GM18520 (cell line): ENCODE data around the gene KLHL25.

ENCODE experiments used
- ATAC-seq: cut with Tn5 transposase; IDR thresholded peaks from one replicate; pipeline ENCODE4 v1.9.1; 2021; ENCODE audit not compliant: unreplicated experiment

Gene KLHL25

DNA sequence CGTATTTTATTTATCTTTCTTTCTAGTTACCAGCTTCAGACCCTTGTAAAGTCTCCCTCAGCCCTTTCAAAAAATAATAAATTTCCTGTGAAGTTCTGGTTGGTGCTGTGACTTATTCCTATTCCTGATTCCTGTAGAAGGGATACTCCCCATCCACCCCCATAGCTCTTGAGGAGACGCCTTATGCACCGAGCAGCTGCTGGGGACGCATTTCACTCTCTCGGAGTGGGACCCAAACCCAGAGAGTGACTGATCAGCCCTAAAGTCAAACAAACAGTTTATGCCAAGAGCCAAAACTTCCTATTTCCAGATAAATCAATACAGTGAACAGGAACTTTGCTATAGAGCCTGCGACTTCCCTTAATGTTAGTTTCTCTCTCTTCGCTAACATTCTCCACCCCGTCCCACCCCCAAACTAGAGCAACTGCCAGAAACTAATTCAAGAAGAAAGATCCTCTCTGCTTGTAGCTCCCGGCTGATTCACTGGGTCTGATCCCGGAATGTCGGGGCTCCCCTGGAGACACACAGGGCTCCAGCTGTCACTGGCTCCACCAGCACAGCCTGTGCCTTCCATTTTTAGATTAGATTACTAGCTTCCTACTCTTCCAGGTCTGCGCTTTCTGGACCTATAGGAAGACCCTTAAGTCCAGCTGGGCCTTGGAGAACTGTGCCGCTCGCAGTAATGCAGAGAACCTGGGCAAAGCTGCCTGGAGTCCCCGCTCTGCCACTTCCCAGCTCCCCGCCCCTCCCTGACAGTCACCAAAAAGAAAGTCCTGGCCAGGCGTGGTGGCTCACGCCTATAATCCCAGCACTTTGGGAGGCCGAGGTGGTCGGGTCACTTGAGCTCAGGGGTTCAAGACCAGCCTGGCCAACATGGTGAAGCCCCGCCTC lies 45.2 kb downstream of the KLHL25 start:
- no peak for ATAC-seq

DNA sequence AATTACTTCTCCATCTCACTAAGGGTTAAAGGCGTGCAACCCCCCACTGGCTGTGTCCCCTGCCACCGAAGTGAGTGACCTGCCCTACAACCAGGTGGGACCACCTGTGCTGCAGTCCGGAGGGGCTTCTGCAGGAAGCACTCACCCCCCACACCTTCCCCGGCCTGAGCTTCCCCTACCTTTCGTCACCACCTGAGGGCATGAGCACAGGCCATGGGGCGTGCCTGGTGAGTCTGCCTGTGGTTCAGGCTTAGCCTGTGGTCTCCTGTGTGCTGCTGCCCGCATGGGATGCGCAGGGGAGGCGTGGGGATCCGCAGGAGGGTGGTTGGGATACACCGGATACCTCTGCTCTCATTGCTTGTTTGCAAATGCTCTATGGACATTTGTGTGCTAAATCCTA lies 46.0 kb downstream of the KLHL25 start:
- ATAC-seq = no peak

DNA sequence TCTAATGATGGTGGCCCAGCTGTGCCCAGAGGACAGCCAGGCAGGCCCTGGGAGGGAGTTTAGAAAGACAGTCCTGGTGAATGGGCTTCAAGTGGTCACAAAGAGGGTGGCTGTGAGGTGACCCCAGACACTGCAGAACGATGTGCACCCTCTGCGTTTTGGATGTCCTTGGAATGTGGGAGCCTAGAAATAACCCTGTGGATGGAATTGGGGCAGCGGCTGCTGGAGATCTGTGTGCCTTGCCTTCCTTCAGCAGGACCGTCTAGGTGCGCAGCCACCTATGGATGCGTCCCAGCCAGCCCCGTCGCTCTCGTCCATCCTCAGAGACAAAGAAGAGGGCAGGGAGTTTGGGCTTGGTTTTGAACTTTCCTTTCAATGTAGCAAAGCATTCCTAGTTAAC lies 46.5 kb downstream of the KLHL25 start:
- no peak for ATAC-seq

DNA sequence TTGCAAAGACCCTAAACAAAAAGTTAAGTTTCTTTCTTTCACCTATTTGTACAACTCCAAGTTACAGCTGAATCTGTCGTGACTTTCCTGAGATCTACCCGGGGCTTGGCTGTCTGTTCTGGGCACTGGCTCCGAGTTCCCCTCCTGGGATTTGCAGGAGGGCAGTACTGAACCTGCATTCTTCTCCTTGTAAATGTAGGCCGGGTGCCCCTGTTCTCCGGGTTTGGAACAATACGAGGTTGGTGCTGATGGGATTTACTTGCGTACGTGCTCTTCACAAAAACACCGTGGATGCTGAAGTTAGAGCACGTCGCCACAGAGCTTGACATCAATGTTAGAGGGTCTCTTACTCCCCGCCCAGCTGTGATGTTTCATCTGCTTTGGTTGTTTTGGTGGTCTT lies 48.1 kb downstream of the KLHL25 start:
- ATAC-seq = no peak

DNA sequence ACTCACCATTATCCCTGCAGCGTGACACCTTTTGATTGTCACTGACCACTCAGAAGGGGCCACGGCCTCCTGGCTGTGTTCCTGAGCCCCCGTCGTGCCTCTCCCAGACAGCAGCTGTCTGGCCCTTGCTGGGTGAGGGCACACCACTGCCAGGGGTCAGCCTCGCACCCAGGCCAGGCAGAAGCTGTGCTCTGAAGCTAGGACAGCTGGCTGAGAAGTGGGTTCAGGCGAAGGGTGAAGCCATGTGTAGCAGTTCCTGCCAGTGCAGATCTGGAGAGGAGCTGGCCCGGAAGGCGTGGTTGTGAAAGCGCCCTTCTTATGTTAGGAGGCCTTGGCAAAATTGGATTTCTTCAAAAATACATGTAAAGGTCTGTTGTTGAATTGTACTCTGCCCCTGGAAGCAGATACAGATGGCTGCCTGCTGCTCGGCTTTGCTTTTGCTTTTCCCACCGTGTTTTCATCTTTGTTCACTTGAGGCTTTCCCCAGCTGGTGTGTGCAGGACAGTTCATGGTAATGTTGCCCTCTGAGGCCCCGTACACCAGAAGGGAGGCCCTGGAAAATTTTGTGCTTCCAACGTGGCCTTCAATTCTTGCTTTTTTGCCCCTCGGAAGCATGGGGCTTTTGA lies 49.1 kb downstream of the KLHL25 start:
- ATAC-seq = no peak

DNA sequence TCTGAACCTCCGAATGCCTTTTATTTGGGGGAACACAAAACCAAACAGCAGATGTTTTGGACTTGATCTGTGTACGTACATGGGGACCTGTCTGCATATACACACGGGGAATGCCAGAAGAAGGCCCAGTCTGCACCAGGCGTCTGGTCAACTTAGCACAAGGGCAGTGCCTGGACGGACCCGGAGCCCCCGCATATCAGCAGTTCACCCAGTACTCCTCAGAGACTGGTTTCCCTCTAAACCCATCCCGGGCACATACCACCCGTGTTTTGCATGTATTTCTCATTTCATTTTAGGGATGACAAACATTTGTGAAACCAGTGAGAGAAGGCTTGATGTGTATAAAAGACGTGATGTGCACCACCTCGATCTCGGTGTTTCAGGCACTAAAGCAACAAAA lies 49.7 kb downstream of the KLHL25 start:
- ATAC-seq = no peak

DNA sequence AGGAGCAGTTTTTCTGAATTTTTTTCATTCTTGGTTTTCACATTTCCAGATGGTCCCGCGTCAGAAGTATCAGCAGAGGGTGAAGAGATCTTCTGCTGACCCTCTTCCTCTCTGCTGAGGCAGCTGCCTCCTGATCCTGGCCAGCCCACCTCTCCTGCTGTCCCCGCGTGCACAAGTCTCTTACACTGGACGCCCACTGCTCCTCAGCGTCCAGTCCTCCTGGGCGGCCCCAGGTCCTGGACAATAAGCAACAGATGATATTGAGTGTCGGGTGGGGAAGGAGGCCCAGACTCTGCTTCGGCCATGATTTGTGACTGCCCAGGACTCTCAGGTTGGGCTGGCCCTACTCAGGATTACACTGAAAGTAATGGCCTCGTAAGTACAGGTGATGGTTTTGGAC lies 50.1 kb downstream of the KLHL25 start:
- no peak for ATAC-seq

DNA sequence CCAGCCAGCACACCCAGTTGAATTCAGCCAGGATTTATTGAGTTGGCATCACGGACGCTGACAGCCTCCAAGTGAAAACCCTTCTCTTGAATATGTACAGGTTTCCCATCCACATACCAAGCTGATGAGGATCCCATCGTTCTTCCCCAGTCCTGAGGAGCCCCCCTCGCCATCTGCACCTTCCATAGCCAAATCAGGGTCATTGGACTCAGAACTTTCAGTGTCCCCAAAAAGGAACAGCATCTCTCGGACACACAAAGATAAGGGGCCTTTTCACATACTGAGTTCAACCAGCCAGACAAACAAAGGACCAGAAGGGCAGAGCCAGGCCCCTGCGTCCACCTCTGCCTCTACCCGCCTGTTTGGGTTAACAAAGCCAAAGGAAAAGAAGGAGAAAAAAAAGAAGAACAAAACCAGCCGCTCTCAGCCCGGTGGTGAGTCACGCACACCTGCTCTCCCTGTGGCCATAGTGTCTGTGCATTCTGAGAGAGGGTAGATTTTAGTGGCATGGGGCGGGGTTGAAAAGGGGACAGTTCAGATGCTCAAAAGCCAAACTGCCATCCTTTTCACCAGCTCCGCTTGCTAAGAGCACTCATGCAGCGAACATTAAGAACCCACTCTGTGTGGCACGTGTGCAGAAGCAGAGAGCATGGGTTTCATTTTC lies 51.2 kb downstream of the KLHL25 start:
- no peak for ATAC-seq

DNA sequence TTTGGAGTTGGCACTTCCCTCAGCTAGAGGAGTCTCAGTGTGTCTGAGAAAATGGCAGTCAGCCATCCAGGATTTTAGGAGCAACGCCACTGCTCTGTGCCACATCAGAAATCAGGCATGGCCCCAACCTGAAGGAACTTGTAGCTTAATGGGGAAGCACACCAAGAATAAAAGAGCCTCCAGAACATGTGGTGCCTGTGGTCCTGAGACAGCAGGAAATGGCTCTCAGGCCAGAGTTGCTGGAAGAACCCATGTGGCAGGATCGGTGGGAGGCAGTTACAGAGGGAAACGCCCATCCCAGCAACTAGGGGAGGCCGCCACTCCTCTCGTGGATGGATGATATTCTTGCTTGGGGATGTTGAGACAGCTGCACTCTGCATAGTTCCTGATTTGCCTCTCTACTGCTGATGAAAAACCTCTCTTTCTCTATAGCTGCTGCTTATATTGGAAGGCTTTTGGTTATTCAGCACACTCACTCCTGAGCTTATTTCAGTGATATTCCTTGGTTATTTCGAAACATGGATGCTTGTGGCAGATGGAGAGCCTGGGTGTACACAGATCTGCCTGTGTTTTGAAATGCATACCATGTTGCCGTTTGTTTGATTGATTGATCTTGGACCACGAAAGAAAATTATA lies 52.4 kb downstream of the KLHL25 start:
- ATAC-seq = no peak

DNA sequence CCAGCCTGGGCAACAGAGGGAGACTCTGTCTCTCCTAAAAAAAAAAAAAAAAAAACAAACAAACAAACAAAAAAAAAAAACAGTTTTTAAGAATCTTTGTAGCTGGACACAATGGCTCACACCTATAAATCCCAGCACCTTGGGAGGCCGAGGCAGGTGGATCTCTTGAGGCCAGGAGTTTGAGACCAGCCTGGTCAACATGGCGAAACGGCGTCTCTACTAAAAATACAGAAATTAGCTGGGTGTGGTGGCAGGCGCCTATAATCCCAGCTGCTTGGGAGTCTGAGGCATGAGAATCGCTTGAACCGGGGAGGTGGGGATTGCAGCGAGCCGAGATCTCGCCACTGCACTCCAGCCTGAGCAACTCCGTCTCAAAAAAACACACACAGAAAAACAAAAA lies 53.1 kb downstream of the KLHL25 start:
- ATAC-seq = no peak

DNA sequence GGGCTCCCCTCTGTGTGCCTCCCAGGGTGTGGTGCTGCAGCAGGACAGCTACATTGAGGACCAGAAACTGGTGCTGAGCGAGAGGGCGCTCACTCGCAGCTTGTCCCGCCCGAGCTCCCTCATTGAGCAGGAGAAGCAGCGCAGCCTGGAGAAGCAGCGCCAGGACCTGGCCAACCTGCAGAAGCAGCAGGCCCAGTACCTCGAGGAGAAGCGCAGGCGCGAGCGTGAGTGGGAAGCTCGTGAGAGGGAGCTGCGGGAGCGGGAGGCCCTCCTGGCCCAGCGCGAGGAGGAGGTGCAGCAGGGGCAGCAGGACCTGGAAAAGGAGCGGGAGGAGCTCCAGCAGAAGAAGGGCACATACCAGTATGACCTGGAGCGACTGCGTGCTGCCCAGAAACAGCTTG lies 53.7 kb downstream of the KLHL25 start:
- ATAC-seq = no peak

DNA sequence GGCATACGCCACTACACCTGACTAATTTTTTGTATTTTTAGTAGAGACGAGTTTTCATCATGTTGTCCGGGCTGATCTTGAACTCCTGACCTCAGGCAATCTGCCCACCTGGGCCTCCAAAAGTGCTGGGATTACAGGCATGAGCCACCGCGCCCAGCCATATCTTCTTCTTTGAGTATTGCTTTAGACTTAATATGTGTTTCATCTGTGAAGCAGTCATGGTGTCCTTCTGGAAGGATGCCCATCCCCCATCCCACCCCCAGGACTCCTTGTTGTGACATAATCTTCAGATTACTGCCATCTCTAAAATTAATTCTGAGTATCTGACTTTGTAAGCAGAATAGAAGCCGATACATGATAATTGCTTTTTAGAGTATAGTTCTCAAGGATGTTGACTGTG lies 57.7 kb downstream of the KLHL25 start:
- ATAC-seq = no peak

DNA sequence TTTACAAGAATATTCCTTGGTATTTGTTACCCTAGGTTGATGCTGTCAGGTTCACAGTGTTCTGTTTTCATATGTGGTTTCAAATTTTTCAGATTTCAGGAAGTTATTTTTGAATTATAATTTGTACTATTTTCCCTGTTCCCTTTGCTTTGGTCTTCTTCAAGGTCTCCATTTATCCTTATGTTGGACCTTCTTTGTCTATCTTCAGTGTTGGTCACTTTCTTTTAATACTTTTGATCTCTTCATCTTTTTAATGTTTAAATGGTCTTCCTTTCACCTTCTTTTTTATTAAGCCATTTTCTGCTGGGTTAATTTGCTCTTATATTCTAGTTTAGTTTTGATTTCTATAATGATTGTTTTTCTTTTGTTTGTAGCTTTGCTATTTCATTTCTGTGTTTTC lies 61.3 kb downstream of the KLHL25 start:
- ATAC-seq = no peak

DNA sequence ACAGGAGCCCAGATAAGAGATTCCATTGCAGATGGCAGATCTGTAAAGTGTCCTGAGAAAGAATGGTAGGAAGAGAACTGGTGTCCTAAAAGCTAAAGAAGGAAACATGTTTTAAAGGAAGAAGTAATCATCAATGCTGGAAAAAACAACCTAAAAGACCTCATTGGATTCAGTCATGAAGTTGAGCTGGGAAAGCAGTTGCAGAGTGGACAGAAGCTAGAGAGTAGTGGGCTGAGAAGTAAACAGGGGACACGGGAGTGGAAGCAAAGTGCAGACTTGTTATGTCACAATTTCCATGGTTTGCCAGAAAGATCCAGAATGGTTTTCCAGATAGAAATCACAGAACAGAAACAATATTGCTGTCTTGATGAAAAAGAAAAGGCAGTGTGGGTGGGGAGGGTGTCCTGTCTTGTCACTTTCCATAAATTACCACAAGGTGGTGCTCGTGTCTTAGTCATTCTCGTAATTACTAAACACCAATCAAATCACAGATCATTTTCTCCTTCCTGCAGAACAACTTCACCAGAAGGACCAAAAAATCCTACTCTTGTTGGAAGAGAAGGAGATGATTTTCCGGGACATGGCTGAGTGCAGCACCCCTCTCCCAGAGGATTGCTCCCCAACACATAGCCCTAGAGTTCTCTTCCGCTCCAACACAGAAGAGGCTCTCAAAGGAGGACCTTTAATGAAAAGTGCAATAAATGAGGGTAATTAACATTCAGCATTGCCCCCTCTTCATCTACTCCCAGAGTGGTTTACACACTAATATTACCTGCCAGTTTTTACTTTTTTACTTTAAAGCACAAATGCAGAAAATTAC lies 64.5 kb downstream of the KLHL25 start:
- no peak for ATAC-seq

DNA sequence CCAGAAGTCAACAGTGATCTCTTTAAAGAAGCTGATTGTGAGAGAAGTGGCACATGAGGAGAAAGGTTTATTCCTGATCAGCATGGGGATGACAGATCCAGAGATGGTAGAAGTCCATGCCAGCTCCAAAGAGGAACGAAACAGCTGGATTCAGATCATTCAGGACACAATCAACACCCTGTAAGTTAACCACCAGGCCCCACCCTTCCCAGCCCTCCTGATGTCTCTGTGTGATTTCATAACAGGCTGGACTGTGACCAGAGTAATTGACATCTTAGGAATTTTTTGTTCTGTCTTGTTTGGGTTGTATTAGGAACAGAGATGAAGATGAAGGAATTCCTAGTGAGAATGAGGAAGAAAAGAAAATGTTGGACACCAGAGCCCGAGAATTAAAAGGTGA lies 67.7 kb downstream of the KLHL25 start:
- no peak for ATAC-seq

DNA sequence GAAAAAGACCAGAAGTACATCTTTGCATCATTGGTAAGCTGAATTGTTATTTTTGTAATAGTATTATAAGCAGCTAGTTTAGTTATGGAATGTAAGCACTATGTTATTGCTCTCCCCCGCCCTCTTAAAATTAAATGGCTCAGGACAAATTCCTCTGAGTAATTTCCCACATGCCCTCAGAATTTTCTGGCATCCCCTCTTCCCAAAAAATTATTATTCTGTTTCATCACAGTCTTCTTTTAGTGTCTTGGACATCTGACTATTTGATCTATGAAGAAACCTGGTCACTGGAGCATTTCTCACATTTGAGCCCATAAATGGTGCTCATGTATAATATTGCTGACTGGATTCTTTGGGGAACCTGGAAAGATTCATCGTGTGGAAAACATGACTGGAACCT lies 68.3 kb downstream of the KLHL25 start:
- ATAC-seq = no peak

DNA sequence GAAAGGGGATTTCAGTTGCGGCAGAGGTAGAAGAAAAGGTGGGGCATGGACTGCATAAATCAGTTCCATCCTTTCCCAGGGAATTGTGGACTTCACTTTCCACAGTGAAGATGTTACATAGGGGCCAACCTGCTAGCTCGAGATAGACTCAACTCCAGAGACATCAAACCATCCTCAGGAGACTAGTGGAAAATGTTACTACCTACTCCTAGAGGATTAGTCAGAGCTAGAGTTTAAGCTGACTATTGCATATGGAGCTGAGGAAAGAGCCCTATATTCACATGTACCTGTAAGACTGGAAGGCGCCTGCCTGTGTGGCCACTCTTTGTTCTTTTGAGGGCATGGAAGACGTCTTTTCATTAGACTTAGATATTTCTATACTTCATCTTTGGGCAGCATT lies 69.2 kb downstream of the KLHL25 start:
- ATAC-seq = no peak

DNA sequence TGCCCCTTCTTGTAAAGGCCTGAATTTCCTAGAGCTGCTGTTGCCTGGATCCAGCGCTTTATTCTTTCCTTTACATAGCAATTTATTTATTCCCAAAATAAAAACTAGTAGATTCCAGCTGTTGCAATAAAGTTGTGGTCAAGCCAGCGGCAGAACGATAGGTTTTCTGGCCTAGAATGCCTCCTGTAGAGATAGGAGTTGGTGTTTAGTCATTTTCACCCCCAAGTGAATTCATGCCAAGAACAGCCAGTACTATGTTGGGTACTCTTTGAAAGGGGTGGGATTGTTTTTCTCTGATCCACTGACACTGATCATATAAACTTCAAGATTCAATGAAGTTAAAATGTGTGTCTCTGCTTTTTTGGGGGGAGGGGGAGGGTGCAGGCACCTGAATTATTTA lies 69.7 kb downstream of the KLHL25 start:
- no peak for ATAC-seq

DNA sequence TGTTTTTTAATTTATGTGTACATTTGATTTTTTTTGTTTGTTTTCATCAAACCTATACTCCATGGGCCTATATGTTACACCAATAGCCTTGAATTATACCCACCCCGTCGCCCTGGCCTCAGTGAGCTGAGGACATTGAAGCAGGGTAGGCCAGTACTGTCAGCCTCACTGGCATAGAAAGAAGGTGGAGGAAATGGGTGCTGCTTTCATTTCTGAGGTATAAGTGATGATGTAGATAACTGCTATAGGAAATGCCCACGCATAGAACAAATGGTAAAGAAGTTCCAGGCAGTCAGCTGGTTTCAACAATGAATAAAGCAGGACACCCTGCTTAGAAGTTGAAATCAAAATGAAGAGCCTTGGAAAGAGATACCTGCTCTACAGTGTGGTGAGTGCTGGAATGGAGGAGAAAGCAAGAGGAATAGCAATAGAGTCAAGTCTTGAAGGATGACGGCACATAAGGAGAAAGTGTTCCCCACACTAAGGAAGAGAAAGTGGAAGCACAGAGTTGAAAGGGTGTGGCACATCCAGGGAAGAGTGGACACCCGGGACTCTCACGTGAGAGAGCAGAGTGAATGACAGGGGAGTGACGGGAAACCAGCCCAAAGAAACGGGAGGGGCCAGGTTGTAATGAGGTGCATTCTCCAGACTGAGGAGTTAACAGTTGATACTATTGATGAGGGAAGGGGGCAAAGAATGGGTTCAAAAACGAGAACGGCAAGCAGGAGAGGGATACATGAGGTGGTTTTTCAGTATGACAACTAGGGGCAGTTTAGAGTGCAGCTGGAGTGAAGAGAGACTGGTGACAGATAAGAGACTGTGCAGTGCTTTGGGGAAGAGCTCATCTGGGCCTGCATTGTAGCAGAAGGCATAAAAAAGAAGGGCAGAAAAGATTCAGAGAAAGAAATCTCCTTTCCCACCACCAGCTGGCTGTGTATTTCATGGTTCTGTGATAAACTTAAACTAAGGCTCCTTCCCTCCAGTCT lies 70.5 kb downstream of the KLHL25 start:
- no peak for ATAC-seq
